AG04449 (cell line): ENCODE measurements around the gene ANKS1B.
"Not testable (repeated sequence)": the region's sequence is repeated elsewhere in the genome, so short reads cannot be mapped to it uniquely, and the experiment has no call there.

Experiments used
- CTCF ChIA-PET: fragments of 350-600 bp; formaldehyde crosslinking; extraction: SDS; loops from one replicate; lab custom pipeline; 2021; ENCODE audit warnings: antibody characterized with exemption; lab: Yijun Ruan, JAX
- POLR2A ChIA-PET: fragments of 400-600, 350-600 bp; formaldehyde crosslinking; extraction: SDS; loops from one replicate; lab custom pipeline; 2020; ENCODE audit warnings: antibody characterized with exemption, inconsistent platforms; lab: Yijun Ruan, JAX
- DNase-seq: peaks from one replicate; pipeline ENCODE4 v3.0.0-alpha.2; 2010; ENCODE audit warnings: low read depth, low spot score
- H3K4me3 ChIP-seq: 2 replicates; pipeline ENCODE4 v1.5.1; 2011; ENCODE audit warnings: low read depth, mild to moderate bottlenecking, control low read depth, low read length
- CTCF ChIP-seq: IDR thresholded peaks from one replicate; pipeline ENCODE4 v1.5.1; 2011; ENCODE audit warnings: mild to moderate bottlenecking, moderate library complexity, low read length, control low read depth, inconsistent platforms; ENCODE audit not compliant: insufficient read depth; ENCODE audit errors: missing control alignments

Gene ANKS1B

GRCh38 chr12:100017056-100017455 is 32.3 kb upstream of the ANKS1B start:
- no peak for TF ChIP-seq CTCF
- no peak overlapping the region for H3K4me3 ChIP-seq
- ChIA-PET CTCF (no interaction called here), POLR2A (no interaction called here)
- DNase-seq, result no peak

GRCh38 chr12:100016304-100016703 is 31.6 kb upstream of the ANKS1B start:
- DNase-seq, POLR2A ChIA-PET: not testable (repeated sequence)

GRCh38 chr12:100005846-100006245 is 21.1 kb upstream of the ANKS1B start:
- not testable (repeated sequence) for DNase-seq, H3K4me3 ChIP-seq

More at GRCh38 chr12:100016304-100016703, 31.6 kb upstream of the ANKS1B start:
- CTCF ChIA-PET, H3K4me3 ChIP-seq: not testable (repeated sequence)

GRCh38 chr12:99997806-99998205 is 13.1 kb upstream of the ANKS1B start:
- DNase-seq, result no peak
- no peak overlapping the region for H3K4me3 ChIP-seq
- no peak for TF ChIP-seq CTCF
- CTCF ChIA-PET, result no interaction called here
- POLR2A ChIA-PET, result no interaction called here

More at GRCh38 chr12:100005846-100006245, 21.1 kb upstream of the ANKS1B start:
- POLR2A ChIA-PET, CTCF ChIA-PET: not testable (repeated sequence)

GRCh38 chr12:99996095-99996494 is 11.4 kb upstream of the ANKS1B start:
- CTCF ChIA-PET, result no interaction called here
- no peak for TF ChIP-seq CTCF
- DNase-seq, result no peak
- H3K4me3 ChIP-seq, result no peak overlapping the region
- POLR2A ChIA-PET, result no interaction called here

GRCh38 chr12:99985631-99986030 is 895 bp upstream of the ANKS1B start:
- H3K4me3 ChIP-seq, result peak overlapping the region; percentile 62; the same call in 1 of the 2 replicates
- ChIA-PET CTCF (no interaction called here), POLR2A (no interaction called here)
- no peak for DNase-seq
- TF ChIP-seq CTCF, result no peak

- no peak for TF ChIP-seq CTCF
- H3K4me3 ChIP-seq, result peak overlapping the region; percentile 62
- no peak for DNase-seq
- ChIA-PET POLR2A (no interaction called here), CTCF (no interaction called here)
Observed at GRCh38 chr12:99985129-99985570, 414 bp upstream of the ANKS1B start.
